SK-N-MC (cell line): ENCODE data around the gene ETS2.

Experiments used
- EZH2 ChIP-seq: fragments of 200-600 bp; sonication (generic); IDR thresholded peaks from one replicate; pipeline ENCODE4 v1.6.1; 2017; ENCODE audit warnings: antibody characterized with exemption
- FOXP2 ChIP-seq: optimal IDR thresholded peaks from 2 replicates; pipeline ENCODE3; 2011; ENCODE audit warnings: mild to moderate bottlenecking, moderate library complexity; ENCODE audit not compliant: insufficient read depth; ENCODE audit errors: extremely low read length, control extremely low read depth
- POLR2AphosphoS5 ChIP-seq: IDR thresholded peaks from 2 replicates; pipeline ENCODE4 v1.6.1; 2012; ENCODE audit warnings: mild to moderate bottlenecking, low read depth, low read length, borderline replicate concordance

GRCh38 chr21:38814126-38815059 is 8.7 kb downstream of the ETS2 start:
- no peak for TF ChIP-seq EZH2
- no peak for TF ChIP-seq POLR2AphosphoS5
- TF ChIP-seq FOXP2 = no peak
